GM18502 (cell line): ENCODE results near the gene PPBP.
"Not testable (repeated sequence)": the region's sequence is repeated elsewhere in the genome, so short reads cannot be mapped to it uniquely, and the experiment has no call there.

Experiments used
- ATAC-seq: cut with Tn5 transposase; IDR thresholded peaks from one replicate; pipeline ENCODE4 v1.9.1; 2021; ENCODE audit warnings: mild to moderate bottlenecking; ENCODE audit not compliant: unreplicated experiment, poor library complexity

The PPBP gene

GRCh38 chr4:73998040-73999011 is 10.3 kb upstream of the PPBP start, which contains the start of gene CXCL5:
Gene CXCL5, minus strand, starts transcription at chr4:73998677. Its CDS starts 96 bp downstream, at chr4:73998581.
- no peak for ATAC-seq

GRCh38 chr4:73992050-73992449 is 4.1 kb upstream of the PPBP start:
- ATAC-seq = no peak

GRCh38 chr4:73991742-73992000 is 3.7 kb upstream of the PPBP start:
- ATAC-seq = no peak

GRCh38 chr4:73990988-73991741 is 3.2 kb upstream of the PPBP start:
- ATAC-seq = no peak

- no peak for ATAC-seq
Measured at GRCh38 chr4:73989928-73990327, 1.9 kb upstream of the PPBP start.

GRCh38 chr4:73989031-73989430 is 1.0 kb upstream of the PPBP start:
- no peak for ATAC-seq

GRCh38 chr4:73985528-73985852 is 2.5 kb downstream of the PPBP start:
- no peak for ATAC-seq

GRCh38 chr4:73984736-73985527 is 3.1 kb downstream of the PPBP start:
- no peak for ATAC-seq

GRCh38 chr4:73981175-73981574 is 6.8 kb downstream of the PPBP start:
- not testable (repeated sequence) for ATAC-seq

- ATAC-seq = no peak
Measured at GRCh38 chr4:73979407-73979957, 8.5 kb downstream of the PPBP start.

- no peak for ATAC-seq
Measured at GRCh38 chr4:73978886-73979285, 9.1 kb downstream of the PPBP start.

- no peak for ATAC-seq
Measured at GRCh38 chr4:73976716-73977115, 11.3 kb downstream of the PPBP start.

GRCh38 chr4:73976217-73976616 is 11.8 kb downstream of the PPBP start:
- no peak for ATAC-seq

- no peak for ATAC-seq
Measured at GRCh38 chr4:73974352-73974751, 13.6 kb downstream of the PPBP start.

GRCh38 chr4:73970945-73971344 is 17.0 kb downstream of the PPBP start:
- ATAC-seq = no peak

GRCh38 chr4:73970011-73970410 is 18.0 kb downstream of the PPBP start:
- ATAC-seq = no peak

- no peak for ATAC-seq
Measured at GRCh38 chr4:73967866-73968265, 20.1 kb downstream of the PPBP start.

- ATAC-seq = no peak
Measured at GRCh38 chr4:73964862-73965611, 23.0 kb downstream of the PPBP start.

GRCh38 chr4:73962724-73963123 is 25.3 kb downstream of the PPBP start:
- no peak for ATAC-seq

GRCh38 chr4:73959041-73959440 is 28.9 kb downstream of the PPBP start:
- not testable (repeated sequence) for ATAC-seq
